ENCODE results near the gene MYO5C. TPM values are rescaled to one million over a fixed set of nuclear protein-coding genes. Genes with fewer than 3 reads are reported as not detected.

MYO5C gene
- total and polyA plus RNA-seq, 2 of the 8 experiments (the other 6 are each of a cell fraction or from before 2014, with no cell fraction given) = 8.2 to 26.7 TPM

GRCh38 chr15:52290329-52290728 lies 5.3 kb downstream of the MYO5C start (continued):
- TF ChIP-seq NANOG (IDR thresholded peaks at IDR 0.05; ENCODE audit: insufficient read depth, low read depth, low read length, poor library complexity, severe bottlenecking) (no peak), HDAC6 (IDR thresholded peaks at IDR 0.05; ENCODE audit: low read depth, low read length) (no peak), SIX5 (IDR thresholded peaks at IDR 0.05; ENCODE audit: low read depth, low read length) (no peak), GABPA (IDR thresholded peaks at IDR 0.05; ENCODE audit: borderline replicate concordance, insufficient read depth, low read length) (no peak), ASH2L (IDR thresholded peaks at IDR 0.05; ENCODE audit: low read length) (no peak), ATF2 (IDR thresholded peaks at IDR 0.05; ENCODE audit: low read length) (no peak)

Data from H1 (cell line).